DMS 273 (cell line): Measurements from ENCODE around the gene CHTOP.
"Not testable (repeated sequence)": the region's sequence is repeated elsewhere in the genome, so short reads cannot be mapped to it uniquely, and the experiment has no call there.

Source experiments
- DNase-seq: peaks from one replicate; lab custom pipeline; 2025; ENCODE audit not compliant: unreplicated experiment; lab: John Stamatoyannopoulos, UW

CHTOP gene

DNA sequence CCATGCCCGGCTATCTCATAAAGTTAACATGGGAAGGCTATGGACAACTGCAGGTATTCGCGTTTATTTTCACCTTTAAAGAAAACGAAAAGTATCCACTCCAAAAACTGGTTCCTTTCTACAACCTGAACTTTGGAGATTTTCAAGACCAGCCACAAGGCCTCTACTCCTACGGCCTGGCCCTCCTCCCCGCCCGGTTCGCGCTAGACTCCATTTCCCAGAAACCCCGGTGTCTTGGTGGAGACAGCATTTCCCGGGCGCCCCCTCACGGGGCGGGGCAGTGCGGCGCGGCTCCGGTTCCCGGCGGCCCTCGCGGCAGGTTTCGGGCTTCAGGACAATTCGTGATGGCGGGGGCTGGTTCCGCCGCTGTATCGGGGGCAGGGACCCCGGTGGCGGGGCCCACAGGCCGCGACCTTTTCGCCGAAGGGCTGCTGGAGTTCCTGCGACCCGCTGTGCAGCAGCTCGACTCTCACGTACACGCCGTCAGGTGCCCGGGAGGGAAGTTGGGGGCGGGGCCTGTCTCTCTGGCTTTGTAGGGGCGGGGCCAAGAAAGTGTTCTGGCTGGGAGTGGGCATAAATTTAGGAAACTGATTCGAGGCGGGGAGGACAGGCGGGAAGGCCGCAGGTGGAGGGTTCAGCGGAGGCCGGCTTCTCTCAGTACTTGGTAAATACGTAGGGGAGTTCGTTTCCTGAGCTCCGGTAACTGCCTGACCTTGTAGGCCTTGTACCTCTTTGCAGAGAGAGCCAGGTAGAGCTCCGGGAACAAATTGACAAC, 24.7 kb downstream of the CHTOP start, which contains the start of gene SNAPIN:
Gene SNAPIN, plus strand, starts transcription at position 304 of the 775 bp plus-strand sequence. Its CDS starts 41 bp downstream, at position 345.
- DNase-seq: peak; percentile 96

DNA sequence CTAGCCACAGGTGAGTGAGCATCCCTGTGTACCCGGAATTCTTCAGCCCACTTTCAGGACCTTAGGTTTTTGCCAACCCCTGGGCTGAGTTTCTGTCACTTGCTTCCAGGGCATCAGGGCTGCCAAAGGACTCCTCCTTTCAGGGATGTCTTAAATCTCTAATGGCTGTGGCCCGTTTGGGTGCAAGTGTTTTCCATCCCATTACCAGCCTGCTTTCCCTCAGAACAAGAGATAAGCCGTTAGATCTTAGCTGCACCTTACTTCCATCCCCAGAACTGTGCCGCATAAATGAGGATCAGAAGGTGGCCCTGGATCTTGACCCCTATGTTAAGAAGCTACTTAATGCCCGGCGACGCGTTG, 25.3 kb downstream of the CHTOP start:
- no peak for DNase-seq

DNA sequence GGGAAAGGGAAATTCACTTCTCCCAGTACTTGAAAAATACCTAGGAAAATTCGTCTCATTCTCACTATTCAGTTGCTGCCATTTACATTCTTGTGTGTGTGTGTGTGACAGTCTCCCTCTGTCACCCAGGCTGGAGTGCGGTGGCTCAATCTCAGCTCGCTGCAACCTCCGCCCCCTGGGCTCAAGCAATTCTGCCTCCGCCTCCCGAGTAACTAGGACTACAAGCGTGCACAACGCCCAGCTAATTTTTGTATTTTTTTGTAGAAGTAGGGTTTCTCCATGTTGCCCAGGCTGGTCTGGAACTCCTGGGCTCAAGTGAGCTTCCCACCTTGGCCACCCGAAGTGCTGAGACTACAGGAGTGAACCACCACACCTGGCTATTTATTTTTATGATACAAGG, 25.8 kb downstream of the CHTOP start:
- no peak for DNase-seq

DNA sequence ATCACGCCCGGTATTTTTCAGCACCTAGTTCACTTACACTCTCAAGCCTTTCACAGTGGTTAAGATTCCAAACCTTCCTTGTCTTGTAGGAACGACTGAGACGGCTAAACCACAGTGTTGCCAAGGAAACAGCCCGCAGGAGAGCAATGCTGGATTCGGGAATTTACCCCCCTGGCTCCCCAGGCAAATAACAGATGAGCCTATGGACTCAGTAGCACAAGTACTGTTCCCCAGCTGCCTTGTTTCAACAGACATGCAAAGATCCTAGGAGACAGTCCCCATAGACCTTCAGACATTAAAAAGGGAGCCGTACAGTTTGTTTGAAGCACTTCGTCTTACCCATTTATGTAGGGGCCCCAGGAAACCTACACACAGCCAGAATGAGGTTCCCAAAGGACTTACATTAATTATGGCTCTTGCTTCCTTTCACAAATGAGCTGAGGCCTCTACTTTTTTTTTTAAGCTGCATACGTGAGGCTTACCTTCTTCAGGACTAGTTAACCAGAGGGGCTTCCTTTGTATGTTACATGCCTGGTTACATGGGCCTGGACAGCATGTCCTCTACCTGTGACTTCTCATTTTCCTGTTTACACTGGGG, 27.3 kb downstream of the CHTOP start:
- DNase-seq: peak; percentile 54

DNA sequence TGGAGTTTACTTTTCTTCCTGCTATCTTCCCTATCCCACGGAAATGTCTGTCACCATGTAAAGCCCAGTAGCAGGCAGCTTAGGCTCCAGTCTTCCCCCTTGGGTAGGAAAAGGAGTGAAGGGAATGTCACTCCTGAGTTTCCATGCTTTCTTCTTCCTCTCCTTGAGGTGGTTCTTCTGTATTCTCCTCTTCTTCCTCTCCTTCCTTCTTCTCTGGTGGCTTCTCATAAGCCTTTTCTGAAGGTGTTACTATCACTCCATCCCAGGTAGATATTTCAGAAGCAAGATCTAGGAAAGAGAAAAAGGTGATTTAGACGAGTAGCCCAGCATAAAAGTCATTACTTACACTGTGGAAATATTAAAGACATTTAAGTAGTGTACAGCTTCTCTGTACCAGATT, 28.4 kb downstream of the CHTOP start:
- DNase-seq: no peak

DNA sequence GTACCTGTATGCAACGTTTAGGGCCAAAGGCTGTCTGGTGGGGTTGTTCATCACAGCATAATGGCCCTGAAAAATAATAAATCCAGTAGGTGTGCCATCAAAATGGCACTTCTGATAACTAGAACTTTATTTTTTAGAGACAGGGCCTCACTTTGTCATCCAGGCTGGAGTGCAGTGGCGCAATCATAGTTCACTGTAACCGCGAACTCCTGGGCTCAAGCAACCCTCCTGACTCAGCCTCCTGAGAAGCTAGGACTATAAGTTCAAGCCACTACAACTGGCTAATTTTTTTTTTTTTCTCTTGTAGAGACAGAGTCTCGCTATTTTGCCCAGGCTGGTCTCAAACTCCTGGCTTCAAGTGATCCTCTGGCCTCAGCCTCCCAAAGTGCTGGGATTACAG, 29.3 kb downstream of the CHTOP start:
- no peak for DNase-seq

DNA sequence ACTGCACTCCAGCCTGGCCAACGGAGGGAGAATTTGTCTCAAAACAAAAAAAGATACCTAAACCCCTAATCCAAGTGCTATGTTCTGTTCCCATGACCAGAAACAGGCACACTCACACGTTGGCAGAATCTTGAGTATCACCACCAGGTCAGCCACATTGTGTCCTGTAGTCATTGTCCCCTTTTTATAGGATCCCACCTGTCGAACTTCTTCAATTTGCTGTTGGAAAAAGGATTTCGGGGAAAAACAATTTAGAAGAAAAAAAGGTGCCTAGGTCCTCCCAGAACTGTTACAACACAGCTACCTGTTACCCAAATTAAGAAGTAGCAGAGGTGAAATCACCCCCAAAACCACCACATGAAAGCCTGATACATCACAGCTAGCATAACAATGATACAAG, 33.6 kb downstream of the CHTOP start:
- DNase-seq: no peak

DNA sequence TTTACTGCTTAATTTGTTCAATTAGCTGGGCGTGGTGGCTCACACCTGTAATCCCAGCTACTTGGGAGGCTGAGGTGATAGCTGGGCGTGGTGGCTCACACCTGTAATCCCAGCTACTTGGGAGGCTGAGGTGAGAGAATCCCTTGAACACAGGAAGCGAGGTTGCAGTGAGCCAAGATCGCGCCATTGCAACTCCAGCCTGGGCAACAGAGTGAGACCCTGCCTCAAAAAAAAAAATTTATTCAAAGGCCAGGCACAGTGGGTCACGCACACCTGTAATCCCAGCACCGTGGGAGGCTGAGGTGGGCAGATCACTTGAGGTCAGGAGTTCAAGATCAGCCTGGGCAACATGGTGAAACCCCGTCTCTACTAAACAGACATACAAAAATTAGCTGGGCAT, 34.8 kb downstream of the CHTOP start:
- not testable (repeated sequence) for DNase-seq

DNA sequence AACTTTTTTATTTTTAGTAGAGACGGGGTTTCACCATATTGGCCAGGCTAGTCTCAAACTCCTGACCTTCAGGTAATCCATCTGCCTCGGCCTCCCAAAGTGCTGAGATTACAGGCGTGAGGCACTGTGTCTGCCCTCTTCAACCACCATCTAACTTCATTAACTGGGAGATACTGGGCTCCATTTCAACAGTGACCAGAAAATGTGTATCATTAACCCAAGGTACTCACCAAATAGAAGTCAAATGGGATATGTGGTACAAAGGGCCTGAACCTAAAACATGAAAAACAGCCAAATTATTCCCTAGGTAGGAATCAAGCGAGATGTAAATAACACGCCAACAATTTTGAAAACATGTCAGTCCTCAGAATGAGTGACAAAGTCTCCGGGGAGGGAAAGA, 35.7 kb downstream of the CHTOP start:
- DNase-seq: no peak

DNA sequence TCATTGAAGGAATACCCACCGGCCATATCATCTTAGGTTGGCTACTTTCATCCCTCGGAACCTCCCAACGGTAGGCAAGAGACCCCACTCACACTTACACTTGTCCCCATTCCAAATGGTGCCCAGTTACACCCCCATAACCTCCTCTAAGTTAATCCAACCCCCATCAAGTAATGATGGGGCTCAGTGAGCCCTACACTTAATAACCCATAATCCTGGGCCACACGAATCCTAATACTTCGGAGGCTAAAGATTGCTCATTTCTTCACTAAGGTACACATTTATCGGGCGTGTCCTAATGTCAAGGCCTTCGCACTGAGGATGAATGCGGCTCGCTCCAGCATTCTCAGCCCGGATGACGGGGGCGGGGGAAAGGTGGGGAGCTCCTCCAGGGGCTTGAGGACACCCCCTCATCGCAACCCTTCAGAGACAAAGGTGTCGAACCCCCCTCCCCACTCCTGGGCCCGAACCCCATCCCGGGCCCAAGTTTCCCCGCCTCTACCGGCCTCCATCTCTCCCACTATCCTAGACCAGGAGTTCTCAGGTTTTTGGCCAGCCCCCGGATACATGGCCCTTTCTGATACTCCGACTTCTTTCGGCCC, 36.5 kb downstream of the CHTOP start:
- DNase-seq: peak; percentile 45

DNA sequence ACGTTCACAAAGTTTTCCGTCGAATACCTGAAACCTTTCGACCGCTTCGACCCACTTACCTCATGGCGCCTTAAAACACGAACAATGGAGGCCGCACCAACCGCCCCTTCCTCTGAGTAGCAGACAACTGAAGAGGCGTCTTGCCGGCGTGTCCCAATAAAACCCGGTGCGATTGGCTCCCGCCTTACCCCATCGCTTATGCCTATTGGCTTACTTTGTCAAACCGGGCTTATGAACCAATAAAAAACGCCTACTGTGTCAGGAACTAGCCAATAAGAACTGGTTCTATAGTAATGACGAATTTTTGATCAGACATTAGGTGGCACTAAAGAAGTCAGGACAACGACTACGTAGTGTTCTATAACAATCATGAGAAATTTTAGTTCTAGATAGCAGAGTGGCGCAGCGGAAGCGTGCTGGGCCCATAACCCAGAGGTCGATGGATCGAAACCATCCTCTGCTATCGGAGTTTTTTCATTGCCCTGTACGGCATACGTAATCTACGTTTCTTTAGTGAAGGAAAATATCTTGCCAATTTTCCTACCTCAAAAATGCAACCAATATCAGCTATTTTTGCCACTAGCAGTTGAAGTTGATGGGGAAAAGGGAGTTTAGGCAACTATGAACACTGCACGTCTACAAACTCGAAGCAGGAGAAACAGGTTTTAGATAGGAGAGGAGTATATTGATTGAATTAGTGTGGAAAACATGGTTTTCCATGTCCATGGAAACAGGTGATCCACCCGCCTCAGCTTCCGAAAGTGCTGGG, 37.2 kb downstream of the CHTOP start, which contains the start of gene ILF2:
Gene ILF2, minus strand, starts transcription at position 135 of the 769 bp plus-strand sequence. Its CDS starts 71 bp downstream, at position 64.
- peak; percentile 99 for DNase-seq

DNA sequence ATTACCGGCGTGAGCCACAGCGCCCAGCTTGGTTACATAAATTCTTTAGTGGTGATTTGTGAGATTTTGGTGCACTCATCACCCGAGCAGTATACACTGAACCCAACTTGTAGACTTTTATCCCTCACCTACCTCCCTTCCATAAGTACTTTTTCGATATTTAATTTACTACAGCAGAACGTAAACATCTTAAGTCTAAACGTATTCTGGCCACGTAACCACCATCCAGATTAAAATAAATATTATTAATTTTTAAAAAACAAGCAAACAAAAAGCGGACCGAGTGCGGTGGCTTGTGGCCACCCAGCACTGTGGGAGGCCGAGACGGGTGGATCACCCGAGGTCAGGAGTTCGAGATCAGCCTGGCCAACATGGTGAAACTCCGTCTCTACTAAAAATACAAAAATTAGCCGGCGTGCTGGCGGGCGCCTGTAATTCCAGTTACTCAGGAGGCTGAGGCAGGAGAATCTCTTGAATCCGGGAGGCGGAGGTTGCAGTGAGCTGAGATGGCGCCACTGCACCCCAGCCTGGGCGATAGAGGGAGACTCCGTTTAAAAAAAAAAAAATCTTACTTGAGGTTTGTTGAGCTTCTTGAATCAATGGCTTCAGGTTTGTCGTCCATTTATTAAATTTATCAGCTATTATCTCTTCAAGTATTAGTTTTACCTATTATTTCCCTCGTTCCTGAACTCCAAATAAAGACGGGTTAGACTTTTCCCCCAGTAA, 37.9 kb downstream of the CHTOP start:
- DNase-seq: peak; percentile 76

DNA sequence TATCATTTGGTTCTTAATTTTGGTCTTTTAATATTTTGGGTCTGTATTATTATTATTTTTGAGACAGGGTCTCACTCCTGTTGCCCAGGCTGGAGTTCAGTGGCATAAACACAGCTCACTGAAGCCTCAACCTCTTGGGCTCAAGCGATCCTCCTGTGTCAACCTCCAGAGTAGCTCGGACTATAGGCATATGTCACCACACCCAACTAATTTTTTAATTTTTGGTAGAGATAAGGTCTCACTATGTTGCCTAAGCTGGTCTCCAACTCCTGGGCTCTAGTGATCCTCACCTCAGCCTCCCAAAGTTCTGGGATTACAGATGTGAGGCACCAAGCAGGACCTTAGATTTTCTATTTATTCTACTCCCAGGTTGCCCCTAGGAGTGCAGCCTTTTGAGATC, 39.6 kb downstream of the CHTOP start:
- DNase-seq: no peak

DNA sequence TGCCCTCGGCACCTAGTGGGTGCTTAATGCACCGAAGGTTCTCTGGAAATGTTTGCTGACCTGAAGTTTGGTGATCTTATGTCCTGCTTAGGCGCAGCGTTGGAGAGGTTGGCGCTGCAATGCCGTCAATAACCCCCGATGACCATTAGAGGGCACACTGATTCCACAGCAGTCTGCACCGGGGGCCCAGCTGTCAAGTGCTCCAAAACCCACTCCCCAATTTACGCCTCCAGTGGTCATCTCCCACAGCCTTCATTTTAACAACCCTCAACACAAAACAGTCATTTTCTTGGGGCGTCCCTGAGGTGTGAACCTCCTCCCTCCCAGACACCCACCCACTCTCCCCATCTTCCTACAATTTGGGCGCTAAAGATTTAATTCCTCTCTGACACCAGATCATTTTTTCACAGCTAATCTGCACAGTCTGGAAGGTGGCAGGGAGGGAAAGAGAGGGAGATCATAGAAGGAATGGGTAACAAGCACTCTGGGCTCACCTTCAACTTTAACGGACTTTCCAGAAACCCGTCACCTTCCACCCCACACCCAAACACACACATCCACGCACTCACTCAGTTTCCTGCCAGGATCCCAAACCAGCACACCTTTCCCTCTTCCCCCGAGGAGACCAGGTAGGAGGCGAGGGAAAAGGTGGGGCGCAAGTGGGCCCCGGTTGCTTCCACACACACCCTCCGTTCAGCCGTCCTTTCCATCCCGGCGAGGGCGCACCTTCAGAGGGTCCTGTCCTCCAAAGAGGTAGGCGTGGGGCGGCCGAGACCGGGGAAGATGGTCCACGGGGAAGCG, 44.1 kb downstream of the CHTOP start:
- DNase-seq: peak; percentile 76

DNA sequence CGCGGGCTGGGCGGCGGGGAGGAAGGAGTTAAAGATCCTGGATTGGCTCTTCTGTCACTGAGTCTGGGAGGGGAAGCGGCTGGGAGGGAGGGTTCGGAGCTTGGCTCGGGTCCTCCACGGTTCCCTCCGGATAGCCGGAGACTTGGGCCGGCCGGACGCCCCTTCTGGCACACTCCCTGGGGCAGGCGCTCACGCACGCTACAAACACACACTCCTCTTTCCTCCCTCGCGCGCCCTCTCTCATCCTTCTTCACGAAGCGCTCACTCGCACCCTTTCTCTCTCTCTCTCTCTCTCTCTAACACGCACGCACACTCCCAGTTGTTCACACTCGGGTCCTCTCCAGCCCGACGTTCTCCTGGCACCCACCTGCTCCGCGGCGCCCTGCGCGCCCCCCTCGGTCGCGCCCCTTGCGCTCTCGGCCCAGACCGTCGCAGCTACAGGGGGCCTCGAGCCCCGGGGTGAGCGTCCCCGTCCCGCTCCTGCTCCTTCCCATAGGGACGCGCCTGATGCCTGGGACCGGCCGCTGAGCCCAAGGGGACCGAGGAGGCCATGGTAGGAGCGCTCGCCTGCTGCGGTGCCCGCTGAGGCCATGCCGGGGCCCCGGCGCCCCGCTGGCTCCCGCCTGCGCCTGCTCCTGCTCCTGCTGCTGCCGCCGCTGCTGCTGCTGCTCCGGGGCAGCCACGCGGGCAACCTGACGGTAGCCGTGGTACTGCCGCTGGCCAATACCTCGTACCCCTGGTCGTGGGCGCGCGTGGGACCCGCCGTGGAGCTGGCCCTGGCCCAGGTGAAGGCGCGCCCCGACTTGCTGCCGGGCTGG, 44.9 kb downstream of the CHTOP start, which contains the start of gene NPR1:
Gene NPR1, plus strand, starts transcription at position 170 of the 818 bp plus-strand sequence. Its CDS starts 421 bp downstream, at position 591.
- DNase-seq: peak; percentile 69

DNA sequence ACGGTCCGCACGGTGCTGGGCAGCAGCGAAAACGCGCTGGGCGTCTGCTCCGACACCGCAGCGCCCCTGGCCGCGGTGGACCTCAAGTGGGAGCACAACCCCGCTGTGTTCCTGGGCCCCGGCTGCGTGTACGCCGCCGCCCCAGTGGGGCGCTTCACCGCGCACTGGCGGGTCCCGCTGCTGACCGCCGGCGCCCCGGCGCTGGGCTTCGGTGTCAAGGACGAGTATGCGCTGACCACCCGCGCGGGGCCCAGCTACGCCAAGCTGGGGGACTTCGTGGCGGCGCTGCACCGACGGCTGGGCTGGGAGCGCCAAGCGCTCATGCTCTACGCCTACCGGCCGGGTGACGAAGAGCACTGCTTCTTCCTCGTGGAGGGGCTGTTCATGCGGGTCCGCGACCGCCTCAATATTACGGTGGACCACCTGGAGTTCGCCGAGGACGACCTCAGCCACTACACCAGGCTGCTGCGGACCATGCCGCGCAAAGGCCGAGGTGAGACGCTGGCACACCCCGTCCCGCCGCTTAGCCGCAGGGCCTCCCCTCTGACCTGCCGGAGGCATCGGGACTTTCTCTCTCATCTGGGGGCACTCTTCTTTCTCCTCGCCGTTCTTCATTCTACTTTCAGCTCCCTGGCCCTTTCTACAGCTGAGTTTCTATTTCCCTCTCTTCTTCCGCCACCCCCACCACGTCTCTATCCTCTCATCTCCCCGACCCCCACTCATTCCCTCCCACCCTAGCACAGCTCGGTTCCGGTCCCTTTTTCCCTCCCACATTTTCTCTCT, 45.7 kb downstream of the CHTOP start:
- peak; percentile 61 for DNase-seq

DNA sequence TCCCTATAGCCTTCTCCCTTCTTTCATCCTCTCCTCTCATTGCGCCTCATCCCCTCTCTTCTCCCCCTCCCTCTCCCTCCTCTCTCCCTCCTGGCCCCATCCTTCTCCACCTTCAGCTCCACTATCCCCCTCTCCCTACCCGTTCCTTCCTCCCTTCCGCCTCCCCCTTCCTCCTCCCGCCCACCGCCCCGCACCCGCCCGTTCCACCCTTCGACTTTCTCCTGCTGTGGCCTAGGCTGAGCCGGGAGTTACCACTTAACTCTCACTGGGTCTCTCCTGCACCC, 46.2 kb downstream of the CHTOP start:
- DNase-seq: no peak

DNA sequence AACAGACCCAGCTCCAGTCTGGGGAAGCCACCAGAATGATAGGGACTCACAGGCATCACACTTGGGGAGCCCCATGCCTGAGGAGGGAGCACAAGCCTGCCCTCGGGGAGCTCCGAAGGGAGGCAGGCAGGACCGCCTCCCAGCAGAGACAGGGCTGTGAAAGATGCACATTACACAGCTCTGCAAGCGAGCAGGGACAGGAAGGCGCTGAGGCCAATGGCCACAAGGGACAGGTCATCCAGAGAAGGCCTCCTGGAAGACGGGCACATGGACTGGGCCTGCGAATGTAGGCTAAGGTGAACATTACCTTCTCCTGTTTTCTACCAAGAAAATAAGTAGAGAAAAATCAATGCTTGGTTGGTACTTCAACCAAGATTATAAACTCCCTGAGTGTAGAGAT, 48.9 kb downstream of the CHTOP start:
- DNase-seq: no peak
